Occipital lobe (tissue), 2 donors: ENCODE data around the gene AQP2. TPM values are rescaled to one million over a fixed set of nuclear protein-coding genes. Genes with fewer than 3 reads are reported as not detected.

ENCODE experiments used
- DNase-seq: peaks from one replicate; lab custom pipeline; 2025; lab: John Stamatoyannopoulos, UW
- total RNA-seq: library from RNA; depleted of rRNA; stranded (reverse); fragments of >200 nt; gene quantifications from one replicate; pipeline ENCODE4 v1.2.3, GENCODE V29; 2014

The AQP2 gene
- total RNA-seq, 1 donor from 2014 or later, result not detected

DNA sequence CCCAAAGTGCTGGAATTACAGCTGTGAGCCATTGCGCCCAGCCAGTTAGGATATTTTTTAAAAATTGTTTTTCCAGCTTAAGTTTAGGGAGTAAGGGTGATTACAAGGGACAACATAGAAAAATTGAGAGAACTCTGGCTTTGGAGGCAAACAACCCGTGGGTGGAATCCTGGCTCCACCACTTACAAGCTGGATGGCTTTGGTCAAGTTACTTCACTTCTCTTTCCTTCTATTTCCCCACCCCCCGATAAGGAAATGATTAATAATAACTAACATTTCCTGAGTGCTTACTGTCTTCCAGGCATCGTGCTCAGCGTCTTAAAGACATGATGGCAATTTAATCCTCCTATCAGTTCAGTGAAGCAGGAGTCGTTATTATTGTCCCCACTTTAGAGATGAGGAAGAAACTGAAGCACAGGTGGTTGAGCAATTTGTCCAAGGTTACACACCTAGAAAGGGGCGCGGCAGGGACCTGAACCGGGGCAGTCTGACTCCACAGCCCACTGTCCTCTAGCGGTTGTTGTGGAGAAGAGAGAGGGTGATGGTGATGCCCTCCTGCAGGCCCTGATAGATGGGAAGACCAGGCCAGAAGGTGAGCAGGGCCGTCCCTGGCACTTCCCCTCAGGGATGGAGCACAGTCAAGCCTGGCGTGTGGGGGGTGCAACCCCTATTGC is 30.2 kb upstream of the AQP2 start:
- no peak for DNase-seq

DNA sequence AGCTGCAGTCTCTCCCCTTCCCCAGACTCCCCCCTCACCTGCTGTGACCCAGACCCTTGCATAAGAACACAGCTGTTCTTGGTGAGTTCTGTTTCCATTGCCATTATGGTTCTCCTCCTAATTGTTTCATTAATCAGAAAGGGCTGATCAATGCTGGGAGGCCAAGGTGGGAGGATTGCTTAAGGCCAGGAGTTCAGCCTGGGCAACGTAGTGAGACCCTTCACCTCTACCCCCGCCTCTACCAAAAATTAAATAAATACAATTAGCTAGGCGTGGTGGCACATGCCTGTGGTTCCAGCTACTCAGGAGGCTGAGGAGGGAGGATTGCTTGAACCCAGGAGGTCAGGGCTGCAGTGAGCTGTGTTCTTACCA is 29.6 kb upstream of the AQP2 start:
- no peak for DNase-seq

DNA sequence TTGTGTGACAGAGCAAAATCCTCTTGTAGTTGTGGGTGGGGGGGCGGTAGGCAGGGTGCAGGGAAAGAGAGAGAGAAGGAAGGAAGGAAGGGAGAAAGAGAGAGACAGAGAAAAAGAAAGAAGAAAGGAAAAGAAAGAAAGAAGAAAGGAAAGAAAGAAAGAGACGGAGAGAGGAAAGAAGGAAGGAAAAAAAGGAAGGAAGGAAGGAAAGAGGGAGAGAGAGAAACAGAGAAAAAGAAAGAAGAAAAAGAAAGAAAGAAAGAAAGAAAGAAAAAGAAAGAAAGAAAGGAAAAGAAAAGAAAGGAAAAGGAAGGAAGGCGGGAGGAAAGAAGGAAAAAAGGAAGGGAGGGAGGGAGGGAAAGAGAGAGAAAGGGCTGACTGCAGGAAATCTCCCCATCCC is 29.2 kb upstream of the AQP2 start:
- no peak for DNase-seq

DNA sequence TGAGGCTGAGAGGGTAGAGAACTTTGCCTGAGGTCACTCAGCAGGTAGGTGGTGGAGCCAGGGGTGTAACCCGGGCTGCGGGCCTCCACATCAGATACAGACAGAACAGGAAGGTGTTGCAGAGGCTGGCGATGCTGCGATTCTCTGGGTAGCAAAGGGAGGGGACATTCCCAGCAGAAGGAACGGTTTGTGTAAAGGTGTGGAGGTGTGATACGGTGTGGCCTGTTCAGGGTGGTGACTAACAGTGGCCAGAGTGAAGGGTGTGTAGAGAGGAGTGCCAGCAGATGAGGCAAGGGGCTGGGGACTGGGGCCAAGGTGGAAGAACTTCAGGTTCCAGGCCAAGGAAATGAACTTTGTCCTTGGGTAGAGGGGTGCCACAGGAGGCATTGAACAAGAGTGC is 28.6 kb upstream of the AQP2 start:
- no peak for DNase-seq

DNA sequence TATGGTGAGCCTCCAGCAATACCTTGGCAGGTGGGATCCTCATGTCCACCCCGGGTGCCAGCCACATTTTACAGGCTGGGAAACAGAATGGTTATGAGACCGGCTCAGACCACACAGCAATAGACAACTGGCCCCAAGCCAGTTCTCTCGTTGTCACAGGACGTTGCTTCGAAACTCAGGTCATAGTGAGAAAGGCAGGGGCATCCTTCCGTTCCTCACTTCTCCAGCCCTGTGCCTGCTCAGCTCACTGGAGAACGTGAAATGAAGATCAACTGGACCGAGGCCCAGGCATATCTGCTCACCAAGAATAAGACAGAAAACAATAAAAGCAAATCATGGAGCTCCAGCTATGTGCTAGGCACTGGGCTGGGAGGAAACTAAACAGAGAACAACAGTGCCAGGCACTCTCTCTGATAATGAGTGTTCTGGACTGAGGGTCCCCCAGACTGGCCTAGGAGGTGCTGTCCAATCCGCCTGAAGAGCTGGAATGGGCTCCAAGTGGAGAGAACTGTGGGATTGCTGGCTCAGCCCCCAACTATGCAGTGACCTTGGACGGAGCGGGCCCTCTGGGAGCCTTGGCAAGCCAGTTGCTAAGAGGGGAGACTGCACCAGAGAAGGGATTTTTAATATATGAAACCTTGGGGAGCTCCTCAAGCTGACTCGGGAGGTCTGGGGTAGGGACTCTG is 28.0 kb upstream of the AQP2 start:
- no peak for DNase-seq

DNA sequence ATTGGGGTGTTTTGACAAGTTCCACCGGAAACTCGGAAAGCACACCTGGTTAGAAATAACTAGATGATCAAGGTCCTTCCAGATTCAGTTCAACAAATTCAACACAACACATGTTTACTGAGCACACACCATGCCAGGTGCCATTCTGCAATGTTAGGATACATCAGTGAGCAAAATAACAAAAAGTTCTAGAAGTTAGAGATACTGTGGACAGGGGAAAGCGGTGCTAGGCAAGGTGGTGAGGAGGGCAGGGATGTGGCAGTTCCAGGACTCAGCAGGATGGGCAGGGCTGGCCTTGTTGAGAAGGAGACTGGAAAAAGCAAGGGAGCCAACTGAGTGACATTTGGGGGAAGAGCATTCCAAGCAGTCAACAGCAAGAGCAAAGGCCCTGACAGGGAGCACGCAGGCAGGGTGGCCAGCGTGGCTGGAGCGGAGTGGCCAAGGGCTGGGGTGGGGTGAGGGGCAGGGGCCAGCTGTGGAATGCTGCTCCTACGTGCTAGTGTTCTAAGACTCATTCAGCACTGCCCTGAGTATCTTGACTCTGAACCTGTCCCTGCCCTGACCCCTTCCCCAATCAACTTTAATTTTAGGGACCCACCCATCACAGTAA is 27.4 kb upstream of the AQP2 start:
- DNase-seq, result no peak

DNA sequence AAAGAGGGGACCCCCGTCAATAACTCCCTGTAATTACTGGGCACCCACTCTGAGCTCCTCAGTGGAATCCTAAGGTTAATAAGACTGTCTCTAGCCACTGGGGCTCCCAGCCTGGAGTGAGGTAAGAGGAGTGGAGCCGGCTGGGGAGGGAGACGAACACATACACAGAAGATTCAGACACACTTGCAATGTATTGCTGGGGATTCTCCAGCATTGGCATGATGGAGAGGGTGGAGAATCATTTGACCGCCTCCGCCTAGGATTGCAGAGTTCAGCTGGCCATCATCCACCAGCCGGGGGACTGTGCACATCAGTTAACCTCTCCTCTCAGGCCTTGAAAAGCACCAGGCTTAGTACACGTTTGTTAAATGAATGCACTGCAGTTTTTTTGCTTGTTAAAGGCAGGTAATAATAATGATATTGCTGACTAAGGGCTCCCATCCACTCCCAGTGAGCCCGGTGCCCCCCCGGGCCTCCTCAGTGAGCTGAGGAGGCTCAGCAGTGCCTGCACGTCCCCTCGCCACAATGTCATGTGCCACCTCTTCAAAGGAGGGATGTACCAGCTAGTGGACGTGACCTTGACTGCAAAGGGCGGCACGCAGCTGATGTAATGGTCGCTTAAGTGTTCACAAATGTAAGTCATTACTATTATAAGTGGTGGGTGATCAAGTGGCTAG is 26.5 kb upstream of the AQP2 start:
- DNase-seq, result no peak

DNA sequence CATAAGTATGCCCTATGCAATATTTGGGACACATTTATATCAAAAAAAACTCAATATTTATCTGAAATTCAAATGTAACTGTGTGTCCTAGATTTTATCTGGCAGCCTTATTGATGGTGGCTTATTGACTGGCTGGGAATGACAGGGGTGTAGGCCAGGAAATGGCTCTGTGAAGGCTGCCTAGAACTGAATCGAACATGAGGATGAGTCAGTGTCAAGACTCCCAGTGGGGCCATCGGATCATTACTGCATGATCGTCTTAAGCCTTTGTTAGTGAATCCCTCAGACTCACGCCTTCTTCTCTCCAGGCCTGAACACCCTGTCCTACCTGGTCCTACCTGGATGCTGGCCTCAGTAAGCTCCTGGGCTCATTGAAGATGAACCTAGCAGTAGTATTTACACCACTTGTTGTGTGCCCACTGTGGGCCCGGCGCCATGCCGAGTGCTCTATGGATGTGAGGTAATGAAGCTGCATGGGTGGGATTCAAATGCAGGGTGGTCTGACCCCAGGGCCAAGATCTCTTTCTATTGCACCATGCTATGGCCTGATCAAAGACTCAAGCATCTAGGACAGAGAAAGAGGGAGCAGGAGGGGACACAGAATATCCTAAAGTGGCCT is 25.8 kb upstream of the AQP2 start:
- no peak for DNase-seq

DNA sequence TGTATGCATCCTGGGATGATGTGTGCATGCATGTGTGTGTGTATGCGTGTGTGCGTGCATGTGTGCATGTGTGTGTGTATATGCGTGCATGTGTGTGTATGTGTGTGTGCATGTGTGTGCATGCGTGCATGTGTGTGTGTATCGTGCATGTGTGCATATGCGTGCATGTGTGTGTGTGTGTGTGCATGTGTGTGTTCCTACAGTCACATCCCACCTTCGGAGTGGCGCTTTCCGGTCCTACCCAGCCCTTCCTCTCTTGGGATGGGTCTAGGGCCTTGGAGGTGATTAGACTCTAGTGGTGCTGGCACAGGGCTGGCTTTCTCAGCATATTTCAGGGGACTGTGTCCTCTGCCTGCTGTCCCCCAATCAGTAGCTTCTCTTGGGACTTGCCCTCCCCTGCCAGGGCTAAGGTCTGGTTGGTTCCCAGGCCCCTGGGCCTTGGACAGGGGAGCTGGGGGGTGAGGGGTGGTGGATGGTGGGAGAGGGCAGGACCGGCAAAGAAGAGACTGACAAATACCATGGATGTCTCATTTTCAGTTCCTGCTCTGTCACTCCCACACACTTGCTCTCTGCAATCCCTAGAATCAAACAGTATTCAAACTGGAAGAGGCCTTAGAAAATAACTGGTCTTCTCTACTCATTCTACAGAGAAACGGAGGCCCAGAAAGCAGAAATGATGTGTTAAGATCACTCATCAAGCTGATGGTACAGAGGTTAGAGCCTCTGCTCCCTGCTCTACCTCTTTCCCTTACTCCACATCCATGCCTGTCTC is 24.9 kb upstream of the AQP2 start:
- DNase-seq, result no peak

DNA sequence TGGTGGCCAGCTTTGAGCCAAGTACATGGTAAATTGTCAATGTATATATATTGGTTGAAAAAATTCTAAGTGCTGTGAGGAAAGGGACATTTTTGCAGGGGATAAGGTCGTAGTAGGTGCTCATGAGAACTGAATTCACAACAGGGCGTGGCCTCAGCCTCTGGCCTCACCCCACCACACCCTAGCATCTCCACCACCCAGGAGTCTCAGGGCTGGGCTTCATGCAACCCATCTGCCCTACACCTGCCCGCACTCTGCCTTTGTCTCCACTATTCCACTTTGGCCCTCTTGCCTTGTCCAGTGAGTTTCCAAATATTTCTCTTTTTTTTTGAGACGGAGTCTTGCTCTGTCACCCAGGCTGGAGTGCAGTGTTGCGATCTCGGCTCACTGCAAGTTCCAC is 22.1 kb upstream of the AQP2 start:
- no peak for DNase-seq

DNA sequence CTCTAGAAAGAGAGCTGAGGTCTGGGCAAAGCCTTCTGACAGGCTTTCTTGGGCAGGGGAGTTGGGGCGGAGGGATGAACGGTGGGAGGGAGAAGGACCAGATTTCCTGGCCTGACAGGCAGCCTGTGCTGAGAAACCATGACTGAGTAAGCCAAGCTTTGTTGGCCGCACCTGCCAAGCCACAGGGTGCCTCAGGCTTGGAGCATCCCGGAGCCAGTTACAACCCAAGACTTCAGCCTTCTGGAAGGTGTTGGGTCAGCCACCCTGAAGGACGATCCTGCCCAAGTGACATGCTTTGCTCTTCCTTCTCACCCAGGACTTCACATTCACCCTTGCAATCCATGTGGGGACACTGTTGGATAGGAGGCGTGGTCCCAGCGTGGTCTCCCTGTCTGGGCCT is 21.0 kb upstream of the AQP2 start:
- no peak for DNase-seq

DNA sequence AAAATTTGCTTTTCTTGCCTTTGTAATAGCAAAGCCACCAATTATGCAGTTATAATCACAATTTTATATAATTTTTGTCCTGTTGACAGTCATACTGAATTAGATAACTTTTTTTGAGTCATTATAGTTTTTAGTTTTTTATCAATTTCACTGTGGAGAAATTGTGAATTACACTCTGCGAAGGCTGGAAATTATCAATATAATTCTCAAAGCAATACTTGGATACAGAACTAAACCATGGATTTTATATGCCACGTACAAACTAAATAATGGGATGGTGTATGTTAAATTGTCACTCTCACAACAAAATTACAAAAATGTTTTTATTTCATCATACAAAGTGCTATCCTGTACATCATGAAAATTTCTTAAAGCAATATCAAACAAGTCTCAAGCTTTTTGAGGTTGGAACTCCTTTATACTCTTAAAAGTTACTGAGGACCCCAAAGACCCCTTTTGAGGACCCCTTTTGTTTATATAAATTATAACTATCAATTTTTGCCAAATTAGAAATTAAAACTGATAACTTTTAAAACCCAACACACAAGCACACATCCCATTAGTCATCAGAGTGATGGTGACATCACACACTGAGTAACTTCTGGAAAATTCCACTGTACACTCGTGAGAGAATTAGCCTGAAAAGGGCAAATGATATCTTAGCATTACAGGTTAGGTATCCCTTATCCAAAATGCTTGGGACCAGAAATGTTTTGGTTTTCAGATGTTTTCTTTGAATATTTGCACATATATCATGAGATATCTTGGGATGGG is 19.8 kb upstream of the AQP2 start:
- no peak for DNase-seq

DNA sequence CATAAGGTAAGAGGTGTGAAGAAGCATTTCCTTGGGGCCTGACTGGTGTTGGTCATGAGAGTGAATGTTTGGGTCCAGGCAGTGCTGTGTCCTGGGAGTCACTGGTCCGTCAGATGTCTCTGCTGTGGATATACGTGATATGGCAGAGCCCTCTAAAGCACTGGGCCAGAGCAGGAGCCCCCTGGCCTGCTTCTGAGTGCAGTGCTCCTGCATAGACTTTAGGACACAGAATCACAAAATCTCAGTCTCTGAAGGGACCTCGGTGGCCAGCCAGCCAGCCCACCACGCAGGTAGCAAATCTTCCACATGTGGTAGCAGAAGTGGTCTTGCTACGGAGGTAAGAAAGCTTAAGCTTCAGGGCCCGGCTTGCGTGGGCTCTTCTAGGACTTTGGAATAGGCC is 18.5 kb upstream of the AQP2 start:
- no peak for DNase-seq

DNA sequence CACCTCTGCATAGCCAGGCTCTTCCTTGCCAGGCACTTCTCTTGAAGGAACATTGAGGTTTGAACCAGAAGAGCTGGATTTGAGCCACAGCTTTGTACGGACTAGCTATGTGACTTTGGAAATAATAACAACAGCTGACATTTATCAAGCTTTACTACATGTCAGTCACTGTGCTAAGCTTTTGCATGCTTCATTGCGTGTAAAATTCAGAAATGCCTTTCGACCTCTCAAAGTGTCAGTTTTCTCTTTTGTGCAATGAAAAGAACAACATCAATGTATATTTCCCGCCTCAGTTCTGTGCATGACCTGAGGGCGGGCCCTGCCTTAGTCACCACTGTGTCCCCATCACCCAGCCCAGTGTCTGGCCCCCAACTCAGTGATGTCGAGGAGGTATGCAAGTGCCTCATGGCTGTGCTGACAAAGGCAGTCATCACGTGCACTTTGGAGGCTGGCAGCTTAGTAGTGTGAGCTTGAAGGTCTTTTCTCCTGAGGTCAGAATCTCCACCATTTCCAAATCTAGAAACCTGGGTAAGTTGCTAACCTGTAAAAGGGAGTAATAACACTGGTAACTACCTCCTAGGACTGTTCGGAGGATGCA is 17.9 kb upstream of the AQP2 start:
- DNase-seq, result no peak

DNA sequence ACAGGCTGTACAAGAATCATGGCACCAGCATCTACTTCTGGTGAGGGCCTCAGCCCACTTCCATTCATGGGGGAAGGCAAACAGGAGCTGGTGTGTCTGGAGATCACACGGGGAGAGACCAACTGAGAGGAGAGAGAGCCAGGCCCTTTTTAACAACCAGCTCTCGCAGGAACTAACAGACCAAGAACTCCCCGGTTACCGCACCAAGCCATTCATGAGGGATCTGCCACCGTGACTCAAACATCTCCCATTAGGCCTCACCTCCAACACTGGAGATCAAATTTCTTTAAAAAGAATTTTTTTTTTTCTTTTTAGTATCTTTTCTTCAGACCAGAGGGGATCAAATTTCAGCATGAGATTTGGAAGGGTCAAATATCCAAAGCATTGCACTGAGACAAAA is 16.7 kb upstream of the AQP2 start:
- no peak for DNase-seq

DNA sequence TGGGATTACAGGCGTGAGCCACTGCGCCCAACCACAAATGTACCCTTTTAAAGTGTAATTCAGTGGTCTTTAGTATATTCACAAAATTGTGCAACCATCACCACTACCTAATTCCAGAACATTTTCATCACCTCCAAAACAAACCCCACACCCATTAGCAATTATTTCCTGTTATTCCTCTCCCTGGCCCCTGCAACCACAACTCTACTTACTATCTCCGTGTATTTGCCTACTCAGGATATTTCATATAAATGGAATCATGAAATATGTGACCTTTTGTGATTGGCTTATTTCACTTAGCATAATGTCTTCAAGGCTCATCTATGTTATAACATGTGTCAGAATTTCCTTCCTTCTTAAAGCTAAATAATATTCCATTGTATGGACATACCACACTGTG is 16.0 kb upstream of the AQP2 start:
- no peak for DNase-seq

DNA sequence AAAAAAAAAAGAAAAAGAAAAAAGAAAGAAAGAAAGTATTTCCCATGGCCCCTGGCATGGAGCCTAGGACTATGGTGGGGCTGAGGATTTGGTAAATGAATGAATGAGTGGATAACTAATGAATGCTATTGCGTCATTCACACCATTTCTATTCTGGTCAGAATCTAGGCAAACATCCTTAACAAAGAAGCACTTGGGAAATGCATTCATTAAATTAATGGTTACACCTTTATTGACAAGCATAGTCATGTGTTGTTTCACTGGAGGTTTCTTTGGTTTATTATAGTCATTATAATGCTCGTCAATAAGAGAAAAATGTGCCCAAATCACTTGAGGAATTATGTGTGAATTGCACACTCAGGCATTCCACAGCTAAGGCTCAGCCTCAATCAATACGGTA is 13.6 kb upstream of the AQP2 start:
- no peak for DNase-seq

DNA sequence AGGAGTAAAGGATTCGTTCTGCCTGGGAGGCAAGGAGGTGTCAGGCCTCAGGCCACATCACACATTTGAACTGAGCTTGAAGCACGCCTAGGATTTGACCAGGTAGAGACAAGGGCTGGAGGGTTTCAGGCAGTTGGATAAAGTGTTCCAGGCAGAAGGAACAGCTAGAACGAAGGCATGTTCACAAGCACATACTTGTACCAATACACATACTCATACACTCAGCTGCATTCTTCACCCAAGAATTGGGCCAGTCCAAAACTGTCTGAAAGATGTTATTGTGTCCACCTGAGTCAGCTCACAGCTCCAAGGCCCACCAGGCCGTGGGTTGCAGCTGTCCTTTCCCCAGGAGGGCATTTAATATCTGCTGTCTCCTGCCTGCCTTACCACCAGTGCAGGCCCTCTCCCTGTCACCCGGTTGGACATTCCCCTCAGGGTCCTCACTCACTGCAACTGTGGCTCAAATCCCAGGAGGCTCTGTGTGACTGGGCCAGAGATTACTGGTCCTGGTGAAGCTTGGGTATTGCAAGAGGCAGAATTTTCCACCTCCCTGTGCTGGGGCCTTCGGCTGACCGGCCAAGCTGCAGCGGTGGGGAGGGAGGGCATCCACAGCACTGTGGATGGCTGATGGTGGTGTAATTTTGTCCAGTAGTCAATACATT is 12.8 kb upstream of the AQP2 start:
- DNase-seq, result no peak

DNA sequence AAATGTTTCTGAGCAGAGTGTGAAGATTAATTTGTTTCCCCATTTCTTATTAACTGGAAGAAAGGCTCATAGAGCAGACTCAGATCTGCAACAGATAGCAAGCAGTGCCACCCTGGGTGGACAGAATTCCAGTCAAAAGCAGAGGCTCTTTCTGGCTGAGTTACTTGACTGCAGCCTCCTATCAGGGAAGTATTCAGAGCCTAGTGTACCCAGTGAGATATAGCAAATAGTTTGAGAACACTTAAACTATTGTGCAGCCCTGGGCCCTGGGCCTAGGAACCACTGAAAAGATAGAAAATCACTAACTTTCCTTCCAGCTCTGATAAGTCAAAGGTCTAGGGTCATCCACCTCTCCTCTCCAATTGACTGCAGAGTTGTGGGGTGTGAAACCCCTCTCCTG is 11.2 kb upstream of the AQP2 start:
- no peak for DNase-seq

DNA sequence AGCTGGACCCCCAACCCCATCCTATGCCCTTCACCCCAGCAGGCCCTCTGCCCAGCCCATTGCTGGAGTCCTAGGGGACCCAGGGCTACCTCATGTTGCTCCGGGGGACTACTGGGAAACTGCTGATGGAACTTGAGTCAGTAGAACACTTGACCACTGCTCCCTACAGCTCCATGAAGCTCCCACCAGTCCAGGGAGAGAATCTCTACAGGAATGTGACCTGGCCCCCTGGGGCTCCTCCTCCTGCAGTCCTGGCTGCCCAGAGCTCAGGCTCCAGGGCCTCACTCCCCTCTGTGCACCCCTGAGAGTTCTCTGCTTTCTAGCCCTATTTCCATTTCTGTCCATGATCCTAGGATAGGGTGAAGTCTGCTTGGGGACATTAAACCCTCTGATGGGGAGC is 10.8 kb upstream of the AQP2 start:
- no peak for DNase-seq
